ENCODE results near the gene KRT79.

GRCh38 chr12:52811191-52812072 is 22.7 kb downstream of the KRT79 start:
- TF ChIP-seq CTCF (IDR thresholded peaks at IDR 0.05; ENCODE audit: low read depth, low read length, poor library complexity, severe bottlenecking) (no peak), EZH2phosphoT487 (IDR thresholded peaks at IDR 0.05; ENCODE audit: borderline replicate concordance, low read length) (no peak)

All from DOHH2 (cell line).